GM19025 (cell line): ENCODE results near the gene LSM14A.
"Not testable (repeated sequence)": the region's sequence is repeated elsewhere in the genome, so short reads cannot be mapped to it uniquely, and the experiment has no call there.

Source experiments
- ATAC-seq: cut with Tn5 transposase; IDR thresholded peaks from one replicate; pipeline ENCODE4 v1.9.1; 2021; ENCODE audit warnings: mild to moderate bottlenecking, low read depth, moderate library complexity; ENCODE audit not compliant: unreplicated experiment

The LSM14A gene

DNA sequence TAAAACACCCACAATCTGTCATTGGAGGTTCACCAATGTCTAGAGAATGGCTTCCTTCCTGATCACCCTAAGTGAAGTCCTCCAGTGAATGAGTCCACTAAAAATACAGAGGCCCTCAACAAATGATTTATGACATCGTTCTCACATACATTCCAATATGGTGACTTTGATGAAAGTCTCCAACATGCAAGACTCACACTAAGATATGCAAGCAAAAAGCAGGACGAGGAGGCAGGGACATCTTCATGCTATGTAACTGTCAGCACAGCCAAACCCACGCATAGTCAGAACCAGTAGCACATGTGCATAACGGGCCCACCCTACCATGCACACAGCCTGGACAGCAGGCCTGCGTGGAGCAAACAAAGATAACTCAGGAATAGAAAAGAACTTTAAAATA, 16.6 kb upstream of the LSM14A start:
- no peak for ATAC-seq

DNA sequence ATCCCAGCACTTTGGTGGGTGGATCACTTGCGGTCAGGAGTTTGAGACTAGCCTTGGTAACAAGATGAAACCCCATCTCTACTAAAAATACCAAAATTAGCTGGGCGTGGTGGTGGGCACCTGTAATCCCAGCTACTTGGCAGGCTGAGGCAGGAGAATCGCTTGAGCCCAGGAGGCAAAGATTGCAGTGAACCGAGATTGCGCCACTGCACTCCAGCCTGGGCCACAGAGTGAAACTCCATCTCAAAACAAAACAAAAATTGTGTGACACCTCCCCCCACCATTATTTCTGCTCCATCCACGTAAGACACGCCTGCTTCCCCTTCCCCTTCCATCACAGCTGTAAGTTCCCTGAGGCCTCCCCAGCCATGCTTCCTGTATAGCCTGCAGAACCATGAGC, 13.3 kb upstream of the LSM14A start:
- not testable (repeated sequence) for ATAC-seq

DNA sequence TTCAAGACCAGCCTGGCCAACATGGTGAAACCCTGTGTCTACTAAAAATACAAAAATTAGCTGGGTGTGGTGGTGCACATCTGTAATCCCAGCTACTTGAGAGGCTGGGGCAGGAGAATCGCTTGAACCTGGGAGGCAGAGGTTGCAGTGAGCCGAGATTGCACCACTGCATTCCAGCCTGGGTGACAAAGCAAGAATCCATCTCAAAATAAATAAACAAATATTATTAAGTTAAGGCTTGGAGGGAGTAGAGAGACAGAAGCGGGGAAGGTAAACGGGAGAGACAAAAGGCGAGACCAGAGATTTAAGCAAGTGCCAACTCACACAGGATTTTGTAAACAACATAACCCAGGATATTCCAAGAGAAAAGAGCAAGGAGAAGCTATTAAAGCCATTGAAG, 12.8 kb upstream of the LSM14A start:
- ATAC-seq, result not testable (repeated sequence)

DNA sequence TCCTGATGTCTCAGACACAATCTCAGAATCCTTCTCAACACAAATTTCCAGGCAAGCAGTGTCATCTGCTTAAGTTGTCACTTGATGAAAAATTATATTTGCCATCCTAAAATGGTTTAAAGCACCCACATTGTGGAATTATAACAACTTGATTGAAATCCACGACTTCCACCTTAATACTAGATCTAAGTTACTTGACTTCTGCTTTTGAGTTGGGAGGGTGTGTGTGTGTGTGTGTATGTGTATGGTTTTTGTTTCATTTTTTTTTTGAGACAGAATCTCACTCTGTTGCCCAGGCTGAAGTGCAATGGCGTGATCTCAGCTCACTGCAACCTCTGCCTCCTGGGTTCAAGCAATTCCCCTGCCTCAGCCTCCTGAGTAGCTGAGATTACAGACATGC, 10.4 kb upstream of the LSM14A start:
- not testable (repeated sequence) for ATAC-seq

DNA sequence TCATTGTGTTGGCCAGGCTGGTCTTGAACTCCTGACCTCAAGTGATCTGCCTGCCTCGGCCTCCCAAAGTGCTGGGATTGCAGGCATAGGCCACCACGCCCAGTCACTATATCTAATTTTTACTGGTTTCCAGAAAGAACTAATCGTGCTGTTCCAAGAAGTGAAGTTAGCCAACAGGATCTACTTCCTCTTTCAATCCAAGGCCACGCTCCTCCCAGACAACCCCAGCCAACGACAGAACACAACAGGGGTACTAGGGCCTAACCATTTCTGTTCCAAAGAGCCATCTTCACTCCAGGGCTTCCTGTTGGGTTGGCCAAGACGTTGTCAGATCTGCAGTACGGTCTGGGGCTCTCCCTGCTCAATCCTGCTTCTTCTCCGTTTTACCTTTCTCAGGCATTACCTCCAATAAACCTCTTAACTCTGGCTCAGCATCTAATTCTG, 7.0 kb upstream of the LSM14A start:
- no peak for ATAC-seq

DNA sequence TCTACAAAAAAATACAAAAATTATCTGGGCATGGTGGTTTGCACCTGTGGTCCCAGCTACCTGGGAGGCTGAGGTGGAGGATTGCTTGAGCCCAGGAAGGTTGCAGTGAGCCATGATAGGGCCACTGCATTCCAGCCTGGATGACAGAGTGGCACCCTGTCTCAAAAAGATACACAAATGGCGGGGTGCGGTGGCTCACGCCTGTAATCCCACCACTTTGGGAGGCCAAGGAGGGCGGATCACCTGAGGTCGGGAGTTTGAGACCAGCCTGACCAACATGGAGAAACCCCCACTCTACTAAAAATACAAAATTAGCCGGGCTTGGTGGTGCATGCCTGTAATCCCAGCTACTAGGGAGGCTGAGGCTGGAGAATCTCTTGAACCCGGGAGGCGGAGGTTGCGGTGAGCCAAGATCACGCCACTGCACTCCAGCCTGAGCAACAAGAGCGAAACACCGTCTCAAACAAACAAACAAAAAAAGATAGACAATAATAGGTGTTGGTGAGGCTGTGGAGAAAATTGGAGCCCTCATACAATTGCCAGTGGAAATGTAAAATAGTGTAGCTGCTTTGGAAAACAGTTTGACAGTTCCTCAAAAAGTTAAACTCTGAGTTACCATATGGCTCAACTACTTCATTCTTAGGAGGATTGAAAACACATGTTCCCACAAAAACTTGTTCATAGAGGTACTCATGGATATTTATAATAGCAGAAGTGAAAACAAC, 2.7 kb upstream of the LSM14A start:
- ATAC-seq, result not testable (repeated sequence)

DNA sequence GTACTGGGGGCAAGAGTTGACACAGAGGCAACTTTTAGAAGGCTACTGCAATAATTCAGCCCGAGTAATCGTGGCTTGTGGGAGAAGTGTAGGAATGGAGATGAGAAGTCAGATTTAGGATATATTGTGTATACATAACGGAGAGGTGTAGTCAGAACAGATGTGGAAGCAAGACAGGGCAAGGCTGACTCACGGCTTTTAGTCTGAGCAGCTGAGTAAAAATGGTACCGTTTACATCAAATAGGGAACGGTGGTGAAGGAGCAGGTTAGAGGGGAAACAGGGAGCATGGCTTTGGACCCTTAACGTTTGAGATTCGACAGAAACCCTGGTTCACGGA, 796 bp upstream of the LSM14A start:
- ATAC-seq, result no peak

DNA sequence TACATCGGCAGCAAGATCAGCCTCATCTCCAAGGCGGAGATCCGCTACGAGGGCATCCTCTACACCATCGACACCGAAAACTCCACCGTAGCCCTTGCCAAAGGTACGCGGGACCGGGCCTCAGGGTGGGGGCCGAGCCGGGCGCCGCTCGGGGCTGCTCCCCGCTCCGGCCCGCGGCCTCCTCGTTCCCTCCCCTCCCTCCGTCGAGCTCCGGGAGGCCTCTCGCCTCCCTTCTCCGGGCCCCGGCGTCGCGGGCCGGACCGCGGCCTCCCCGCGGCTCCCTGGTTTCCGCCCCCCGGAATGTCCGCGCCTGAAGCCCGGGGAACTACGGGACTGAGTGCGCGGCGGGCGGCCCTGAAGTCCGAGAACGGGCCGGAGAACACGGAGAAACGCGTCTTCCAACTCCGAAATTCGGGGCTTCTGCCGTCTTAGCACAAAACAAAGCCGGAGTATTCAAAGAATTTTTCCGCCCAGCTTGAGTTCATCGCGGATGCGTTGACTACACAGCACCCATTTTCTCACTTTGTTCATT, 423 bp downstream of the LSM14A start:
- peak; percentile 18 for ATAC-seq

DNA sequence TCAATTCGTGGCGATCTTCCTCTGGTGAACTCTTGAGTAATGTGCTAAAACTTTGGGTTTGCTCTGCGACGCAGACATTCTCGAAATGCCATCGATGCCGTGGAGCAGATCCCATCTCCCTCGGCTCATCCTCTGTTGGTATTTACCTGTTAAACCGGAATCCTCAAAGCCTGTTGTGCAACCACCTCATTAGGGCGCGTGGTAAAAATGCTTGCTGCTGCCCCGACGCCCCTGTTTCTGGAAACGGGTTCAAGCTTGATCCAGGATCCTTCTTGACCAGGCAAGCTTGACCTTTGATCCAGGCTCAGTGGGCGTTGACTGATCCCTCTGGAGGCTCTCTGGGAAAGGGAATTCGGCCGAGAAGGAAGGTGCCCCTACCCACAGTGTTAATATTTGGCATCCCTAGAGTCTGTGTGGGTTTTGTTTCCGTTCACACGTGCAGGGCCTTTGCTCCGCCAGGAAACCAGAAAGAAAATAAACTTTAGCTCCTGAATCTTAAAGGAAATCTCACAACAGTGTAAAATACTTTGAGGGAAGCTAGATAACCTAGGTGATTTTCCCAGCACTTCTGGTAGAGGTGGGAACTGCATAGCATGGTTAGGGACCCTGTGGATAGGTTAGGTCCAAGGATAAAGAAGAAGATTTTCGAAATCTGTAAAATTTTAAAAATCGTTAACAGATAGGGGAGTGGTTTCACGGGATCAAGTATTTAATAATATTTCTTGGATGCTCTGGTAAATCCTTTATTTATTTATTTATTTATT, 1.1 kb downstream of the LSM14A start:
- ATAC-seq, result no peak

DNA sequence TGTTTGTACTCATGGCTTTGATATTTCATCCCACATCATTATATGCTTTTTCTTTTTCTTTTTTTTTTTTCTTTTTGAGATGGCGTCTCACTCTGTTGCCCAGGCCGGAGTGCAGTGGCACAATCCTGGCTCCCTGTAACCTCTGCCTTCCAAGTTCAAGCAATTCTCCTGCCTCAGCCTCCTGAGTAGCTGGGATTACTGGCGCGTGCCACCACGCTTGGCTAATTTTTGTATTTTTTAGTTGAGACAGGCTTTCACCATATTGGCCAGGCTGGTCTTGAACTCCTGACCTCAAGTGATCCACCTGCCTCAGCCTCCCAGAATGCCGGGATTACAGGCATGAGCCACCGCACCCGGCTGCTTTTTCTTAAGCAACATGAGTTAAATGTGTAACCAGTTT, 2.9 kb downstream of the LSM14A start:
- not testable (repeated sequence) for ATAC-seq

DNA sequence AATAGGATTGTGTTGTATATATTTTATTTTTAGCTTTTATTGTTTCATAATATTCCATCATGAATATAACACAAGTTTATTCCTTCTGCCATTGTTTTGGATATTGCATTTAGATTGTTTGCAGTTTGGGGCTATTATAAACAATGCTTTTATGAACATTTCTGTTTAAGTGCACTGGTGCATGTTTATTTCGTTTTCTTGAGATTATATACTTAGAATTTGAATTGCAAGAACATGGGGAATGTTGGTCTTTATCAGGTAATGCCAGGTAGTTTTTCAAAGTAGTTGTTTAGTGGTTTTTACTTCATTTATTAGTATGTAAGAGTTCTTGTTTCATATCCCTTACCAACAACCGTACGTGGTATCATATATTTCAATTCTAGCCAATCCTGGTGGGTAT, 4.3 kb downstream of the LSM14A start:
- ATAC-seq, result no peak

DNA sequence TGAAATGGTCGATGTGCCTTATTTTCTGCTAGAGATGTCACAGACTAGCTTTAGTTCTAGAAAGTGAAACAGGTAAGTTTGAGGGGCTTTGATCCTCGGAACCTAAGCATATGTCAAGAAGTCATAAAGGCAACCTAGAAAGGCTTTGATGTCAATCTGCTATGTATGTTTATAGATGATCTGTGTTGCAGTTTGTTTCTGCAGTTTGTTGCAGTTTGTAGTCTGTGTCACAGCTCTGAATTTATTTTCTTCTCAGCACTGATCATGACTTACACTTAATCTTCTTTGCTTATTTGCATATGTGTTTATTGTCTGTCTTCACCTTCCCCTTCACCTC, 5.9 kb downstream of the LSM14A start:
- no peak for ATAC-seq

DNA sequence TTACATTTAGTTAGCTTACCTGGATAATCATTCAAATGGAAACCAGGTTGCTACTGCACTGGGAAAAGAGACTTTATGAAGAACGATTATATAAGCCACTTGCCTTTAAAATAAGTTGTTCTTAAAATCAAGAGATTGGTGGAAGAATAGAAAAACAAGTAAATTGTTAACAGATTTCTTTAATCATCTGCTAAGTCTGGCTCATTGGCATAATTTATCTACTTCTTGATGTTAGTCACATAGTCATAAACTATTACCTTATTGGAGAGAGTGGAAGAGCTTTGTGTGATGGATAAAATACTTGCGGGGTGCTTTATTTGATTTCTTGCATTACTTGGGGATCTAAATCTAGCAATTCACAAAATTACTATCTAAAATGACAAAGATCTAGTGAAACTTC, 6.8 kb downstream of the LSM14A start:
- ATAC-seq, result no peak

DNA sequence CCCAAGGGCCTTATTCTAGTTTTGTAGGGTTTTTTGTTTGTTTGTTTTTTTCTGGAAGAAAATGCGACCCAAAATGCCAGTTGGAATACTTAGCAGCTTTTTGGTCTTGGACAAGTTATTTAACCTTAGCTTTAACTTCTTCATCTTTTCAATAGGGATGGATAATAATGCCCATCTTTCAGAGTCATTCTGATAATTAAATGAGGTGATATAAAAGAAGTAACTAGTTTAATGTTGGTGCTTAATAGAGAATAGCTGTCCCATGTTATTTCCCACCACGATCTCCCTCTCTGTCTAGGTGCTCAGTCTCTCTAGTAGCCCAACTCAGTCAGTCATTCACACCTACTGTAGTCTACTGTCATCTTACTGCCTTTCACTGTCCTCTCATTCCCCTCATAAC, 8.0 kb downstream of the LSM14A start:
- no peak for ATAC-seq

DNA sequence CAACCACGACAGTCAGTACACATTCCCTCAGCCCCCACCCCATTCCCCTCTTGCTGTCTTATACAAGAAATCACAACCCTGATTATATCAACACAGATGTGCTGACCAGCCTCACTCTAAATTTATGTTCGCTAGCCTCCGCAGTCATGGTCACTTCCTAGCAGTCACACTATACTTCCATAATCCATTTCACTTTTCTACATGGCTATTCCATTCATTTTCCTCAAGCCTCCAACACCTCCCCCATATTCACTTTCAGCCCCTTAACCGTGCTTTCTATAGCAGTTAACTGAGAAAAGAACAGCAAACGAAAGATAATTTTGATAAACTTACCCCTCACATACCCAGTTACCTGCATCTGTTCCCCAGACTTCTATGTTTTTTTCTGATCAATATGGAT, 8.4 kb downstream of the LSM14A start:
- no peak for ATAC-seq

DNA sequence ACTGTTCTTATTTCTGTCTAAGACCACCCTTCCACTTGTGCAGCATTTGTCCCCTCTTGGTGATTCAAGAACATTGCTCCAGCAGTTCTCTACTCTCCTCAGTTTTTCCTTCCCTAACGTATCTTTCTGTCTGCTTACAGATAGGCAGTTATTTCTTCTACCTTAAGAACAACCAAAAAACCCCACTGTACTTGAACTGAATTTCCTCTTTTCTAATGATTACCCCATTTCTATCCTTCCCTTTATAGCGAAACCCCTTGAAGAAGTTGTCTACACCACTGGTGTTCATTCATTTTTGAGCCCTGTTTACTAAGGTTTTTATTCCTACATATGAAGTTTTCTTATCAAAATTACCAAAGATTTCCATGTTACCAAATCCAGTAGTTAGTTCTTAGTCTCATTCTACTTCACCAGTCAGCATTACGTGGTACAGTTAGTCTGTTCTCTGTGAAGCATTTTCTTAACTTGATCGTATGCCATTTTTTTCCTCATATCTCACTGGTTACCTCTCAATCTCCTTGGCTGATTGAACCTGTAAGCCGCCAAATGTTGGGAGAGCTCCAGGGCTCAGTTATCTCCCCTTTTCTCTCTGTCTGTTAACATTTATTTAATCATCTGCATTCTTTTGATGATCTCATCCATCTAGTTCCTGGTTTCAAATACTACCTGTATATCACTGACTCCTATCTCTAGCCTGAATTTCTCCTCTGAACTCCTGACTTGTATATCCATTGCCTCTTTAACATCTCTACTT, 9.0 kb downstream of the LSM14A start:
- ATAC-seq, result no peak

DNA sequence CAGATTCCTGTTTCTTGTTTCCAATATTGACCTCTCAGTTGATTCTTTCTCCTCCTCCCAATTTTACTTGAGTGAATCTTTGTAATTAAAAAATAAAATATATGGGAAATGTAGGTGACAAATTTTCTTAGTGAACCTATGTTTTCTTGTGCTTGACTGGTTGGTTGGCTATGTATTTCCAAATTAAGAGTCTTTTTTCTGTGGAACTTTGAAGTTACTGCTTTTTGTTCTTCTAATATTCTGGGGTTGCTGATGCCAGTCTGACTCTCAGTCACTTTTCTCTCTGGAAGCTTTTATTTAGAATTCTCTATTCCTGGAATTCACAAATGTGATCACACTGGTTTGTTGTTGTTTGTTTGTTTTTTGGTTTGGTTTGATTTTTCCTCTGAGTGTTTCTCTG, 9.8 kb downstream of the LSM14A start:
- no peak for ATAC-seq

DNA sequence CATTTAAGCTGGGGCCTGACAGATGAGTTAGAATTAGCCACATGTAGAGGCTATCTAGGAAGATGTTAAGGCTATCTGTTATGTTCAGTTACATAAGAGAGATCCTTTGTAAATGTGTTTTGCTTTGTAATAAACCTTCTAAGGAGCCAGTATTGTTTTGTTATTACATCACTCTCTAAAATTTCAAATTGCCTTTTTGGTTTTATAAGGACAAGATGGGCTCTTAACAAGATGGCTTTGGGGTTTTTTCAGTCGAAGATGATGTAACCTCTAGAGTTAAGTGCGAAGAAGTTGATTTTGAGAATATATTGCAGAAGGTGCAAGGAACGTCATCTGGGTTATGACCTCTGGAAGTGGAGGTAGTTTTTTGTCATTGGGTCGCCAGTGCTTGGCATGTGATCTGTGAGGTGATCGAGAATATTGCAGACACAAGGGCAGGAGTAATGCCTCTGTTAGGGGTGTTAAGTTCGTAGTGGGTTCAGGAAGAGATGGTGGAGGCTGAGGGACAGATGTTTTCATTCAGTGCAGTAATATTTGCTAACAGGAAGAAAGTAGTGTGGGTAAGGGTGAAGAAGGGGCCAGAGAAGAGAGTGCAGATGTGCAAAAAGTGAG, 12.7 kb downstream of the LSM14A start:
- ATAC-seq, result no peak

DNA sequence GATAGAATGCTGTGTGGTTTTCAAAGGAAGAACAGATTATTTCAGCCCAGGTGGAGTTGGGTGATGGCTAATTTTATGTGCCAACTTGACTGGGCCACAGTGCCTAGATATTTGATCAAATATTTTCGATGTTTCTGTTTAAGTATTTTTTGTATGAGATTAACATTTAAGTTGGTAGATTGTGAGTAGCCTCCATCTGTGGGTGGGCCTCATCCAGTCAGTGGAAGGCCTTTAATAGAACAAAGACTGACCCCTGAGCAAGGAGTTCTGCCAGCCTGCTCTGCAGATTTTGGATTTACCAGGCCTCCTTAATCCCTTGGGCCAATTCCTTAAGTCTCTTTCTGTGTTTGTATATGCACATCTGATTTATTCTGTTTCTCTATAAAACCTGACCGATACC, 13.9 kb downstream of the LSM14A start:
- ATAC-seq, result no peak

DNA sequence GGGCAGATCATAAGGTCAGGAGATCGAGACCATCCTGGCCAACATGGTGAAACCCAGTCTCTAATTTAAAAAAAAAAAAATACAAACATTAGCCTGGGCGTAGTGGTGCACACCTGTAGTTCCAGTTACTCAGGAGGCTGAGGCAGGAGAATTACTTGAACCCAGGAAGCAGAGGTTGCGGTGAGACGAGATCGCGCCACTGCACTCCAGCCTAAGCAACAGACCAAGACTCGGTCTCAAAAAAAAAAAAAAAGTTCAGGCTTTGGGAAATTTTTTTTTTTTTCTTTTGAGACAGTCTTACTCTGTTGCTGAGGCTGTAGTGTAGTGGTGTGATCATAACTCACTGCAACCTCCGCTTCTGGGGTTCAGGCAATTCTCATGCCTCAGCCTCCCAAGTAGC, 14.7 kb downstream of the LSM14A start:
- ATAC-seq, result no peak

DNA sequence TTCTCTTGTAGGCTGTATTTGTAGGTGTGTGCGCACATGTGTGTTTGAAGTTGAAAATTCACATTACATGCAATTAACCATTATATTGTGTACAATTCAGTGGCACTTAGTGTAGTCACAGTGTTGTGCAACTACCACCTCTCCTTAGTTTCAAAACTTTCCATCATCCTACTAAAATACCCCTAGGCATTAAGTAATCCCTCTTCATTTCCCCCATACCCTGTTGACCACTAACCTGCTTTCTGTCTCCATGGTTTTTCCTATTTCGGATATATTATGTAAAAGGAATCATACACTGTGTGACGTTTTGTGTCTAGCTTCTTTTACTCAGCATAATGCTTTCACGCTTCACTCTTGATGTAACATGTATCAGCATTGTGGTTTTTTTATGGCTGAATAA, 16.1 kb downstream of the LSM14A start:
- no peak for ATAC-seq
